Cerebellar nuclear complex (tissue), 1 donor: ENCODE results near the gene FIG4.
"Not testable (repeated sequence)": the region's sequence is repeated elsewhere in the genome, so short reads cannot be mapped to it uniquely, and the experiment has no call there.

Experiments used
- DNase-seq, 2 experiments: peaks; one replicate each; lab custom pipeline; 2025; lab: John Stamatoyannopoulos, UW

Gene FIG4

DNA sequence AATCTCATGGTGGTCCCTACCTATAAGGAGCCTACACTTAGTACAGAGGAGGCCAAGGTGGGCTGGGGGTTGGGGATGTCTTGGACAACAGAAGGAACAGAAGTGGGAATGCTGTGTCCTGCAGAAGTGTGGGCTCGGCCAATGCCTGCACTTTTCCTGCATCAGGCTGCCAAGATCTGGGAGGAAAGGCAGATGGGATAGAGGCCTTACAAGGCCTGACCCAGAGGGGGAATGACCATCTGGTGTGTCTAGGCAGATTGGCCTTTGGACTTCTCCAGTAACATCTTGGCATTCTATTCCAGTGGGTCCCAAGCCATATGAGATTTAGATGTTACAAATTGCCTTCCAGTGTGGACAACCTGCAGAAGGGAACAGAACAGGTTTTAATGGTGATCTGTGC lies 162.3 kb downstream of the FIG4 start:
- DNase-seq, result peak; percentile 55 to 61

DNA sequence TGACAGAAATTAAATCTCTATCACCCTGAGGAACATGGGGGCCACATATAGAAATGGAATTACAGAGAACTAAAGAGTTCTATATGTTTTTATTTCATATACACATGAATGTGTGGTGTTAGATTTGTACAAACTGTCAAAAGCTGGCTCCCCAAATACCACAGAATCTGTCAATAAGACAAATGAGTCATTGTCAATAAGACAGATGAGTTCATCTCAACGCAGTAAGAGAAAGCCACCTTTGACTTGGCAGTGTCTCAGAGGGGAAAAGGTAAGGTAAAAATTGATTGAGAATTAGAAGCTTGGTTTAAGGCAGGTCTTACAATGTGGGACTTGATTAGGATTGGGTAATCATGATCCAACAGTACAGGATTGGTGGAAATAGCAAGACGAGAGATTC lies 162.9 kb downstream of the FIG4 start:
- DNase-seq, result no peak

DNA sequence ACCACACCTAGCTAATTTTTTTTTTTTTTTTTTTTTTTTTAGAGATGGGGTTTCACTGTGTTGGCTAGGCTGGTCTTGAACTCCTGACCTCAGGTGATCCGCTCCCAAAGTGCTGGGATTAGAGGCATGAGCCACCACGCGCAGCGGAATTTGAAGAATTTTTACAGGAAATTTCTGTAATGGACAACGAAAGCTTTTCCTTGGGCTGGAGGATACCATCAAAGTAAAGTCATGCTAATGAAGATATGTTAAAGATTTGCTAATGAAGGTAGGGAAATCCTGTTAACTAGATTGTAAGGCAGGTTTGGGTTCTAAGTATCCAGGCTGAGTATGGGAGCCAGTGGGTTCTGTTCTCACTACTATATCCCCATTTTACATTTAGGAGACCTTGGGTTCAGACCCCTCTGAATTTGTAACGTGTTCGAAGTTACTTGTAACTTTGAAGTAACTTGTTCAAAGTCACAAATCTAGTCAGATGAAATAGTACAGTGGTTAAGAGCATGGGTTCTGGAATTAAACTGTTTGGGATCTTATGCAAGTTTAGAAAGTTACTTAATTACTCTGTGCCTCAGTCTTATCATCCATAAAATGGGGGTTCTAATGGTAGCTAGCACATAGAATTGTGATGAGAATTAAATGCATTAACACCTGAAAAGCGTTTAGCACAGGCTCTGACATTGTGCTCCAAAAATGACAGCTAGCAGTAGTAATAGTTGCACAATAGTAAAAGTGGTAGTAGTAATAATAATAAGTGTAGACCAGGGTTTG lies 163.6 kb downstream of the FIG4 start:
- DNase-seq, result no peak

DNA sequence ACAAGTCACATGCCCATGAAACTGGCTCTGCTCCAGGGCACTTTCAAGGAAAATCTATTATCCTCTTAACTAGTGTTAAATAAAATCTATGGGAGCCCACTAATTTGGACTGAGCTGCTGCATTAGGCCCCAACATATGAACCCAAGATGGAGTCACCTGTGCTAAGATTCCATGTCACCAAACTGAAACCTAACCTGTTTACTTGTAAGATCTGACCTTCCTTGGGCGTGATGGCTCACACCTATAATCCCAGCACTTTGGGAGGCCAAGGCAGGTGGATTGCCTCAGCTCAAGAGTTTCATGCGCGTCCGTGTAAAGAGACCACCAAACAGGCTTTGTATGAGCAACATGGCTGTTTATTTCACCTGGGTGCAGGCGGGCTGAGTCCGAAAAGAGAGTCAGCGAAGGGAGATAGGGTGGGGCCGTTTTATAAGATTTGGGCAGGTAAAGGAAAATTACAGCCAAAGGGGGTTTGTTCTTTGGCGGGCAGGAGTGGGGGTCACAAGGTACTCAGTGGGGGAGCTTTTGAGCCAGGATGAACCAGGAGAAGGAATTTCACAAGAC lies 164.5 kb downstream of the FIG4 start:
- DNase-seq, result not testable (repeated sequence)

DNA sequence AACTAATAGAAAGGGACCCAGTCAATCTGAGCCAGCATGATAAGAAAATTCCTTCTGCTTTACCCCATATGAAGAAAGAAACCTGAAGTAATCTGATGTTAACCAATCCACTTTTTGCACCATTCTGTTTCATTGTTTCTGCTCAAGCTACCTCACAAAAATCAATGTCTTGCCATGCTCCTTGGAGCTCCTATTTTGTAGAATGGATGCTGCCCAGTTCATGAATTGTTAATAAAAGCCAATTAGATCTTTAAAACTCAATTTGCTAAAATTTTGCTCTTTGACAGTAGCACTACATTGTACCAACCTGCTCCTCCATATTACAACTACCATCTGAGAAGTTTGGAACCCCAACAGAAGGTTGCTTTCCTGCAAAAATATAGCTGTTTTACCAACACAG lies 170.8 kb downstream of the FIG4 start:
- DNase-seq, result no peak

DNA sequence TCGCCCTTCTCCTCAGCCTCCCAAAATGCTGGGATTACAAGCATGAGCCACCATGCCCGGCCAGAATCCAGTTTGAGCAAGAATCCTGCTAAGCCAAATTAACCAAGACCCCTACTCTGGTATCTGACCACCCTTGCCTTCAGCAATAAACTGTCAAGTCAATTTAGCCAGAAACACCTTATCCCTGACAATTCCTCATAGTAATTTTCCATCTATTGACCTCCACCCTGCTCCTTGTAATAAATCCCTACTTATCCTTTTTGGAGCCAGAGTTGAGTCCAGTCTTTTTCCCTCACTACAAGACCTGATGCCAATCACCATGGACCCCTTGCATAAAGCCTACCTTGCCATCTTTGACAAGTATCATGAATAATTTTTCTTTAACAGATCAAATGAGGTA lies 173.0 kb downstream of the FIG4 start:
- DNase-seq, result no peak

DNA sequence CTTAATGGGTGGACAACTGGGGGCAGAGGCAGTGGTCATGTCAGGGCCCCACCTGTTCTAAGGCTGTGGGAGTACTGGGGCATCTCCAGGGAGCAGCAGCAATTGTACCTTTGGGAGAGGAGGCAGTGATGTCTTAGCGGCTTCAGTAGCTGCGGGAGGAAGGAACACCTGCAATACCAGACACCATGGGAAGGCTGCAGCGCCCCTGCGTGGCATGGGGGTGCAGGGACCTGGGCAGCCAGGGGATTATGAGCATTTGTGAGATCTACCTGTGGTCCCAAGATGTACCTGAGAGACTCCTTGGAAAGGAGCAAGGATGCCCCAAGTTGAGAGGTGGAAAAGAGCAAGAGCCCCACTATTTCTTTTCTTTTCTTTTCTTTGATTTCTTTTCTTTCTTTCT lies 174.9 kb downstream of the FIG4 start:
- no peak for DNase-seq

DNA sequence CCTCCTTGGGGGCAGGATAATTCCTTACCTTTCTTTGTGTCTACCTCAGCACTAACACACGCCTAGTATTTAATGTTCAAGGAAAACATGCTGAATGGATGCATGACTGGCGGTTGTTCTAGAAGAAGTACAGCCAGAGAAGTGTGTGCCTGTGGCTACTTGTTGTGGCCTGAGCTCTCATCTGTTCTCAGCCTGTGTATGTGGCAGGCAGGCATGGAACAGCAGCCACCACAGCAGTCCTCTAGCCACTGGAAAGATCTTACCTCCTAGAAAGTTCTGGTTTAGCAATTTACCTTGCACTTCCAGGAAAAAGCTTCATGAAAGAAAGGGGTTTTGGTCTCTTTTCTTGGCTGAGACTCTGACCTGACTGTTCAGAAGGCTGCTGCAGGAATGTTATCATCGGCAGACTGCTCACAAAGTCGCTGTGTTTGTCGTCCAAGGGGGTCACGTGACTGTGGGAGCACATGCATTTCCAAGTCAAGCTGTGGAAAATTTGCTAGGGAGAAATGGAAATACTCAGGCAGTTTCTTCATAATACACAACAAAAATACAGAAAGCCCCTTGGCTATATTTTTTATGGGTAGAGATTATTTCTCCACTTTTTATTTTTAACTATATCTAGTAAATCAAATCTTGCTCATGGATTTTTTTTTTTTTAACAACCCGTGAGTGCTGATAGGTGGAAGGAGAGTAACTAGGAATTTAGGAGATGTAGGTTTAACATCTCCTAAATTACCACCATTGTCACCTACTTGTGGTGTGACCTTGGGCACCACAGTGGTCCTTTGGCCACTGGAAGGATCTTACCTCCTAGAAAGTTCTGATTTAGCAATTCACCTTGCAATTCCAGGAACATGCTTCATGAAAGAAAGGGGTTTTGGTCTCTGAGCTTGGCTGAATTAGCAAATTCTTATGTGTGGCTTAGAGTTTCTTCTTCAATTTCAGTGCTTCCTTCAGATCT lies 176.2 kb downstream of the FIG4 start:
- DNase-seq, result peak in 1 of 2 experiments; percentile 22

DNA sequence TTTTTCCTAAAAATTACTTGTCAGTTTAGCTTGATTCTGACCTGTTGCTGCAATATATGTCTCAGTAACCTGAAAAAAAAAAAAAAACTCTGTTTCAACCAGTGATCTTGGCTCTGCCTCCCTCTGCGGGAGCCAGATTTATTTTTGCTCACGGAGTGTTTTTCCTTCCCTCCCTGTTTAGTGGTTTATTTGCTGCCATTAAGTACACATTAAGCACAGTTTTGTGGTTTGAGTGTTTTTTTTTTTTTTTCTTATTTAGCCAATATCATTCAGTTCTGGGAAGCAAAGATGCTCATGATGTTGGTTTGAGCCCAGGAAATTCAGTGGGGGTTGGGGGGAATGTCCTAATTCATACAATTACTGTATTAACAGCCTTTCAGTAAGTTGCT lies 176.9 kb downstream of the FIG4 start:
- peak in 1 of 2 experiments; percentile 4 for DNase-seq

DNA sequence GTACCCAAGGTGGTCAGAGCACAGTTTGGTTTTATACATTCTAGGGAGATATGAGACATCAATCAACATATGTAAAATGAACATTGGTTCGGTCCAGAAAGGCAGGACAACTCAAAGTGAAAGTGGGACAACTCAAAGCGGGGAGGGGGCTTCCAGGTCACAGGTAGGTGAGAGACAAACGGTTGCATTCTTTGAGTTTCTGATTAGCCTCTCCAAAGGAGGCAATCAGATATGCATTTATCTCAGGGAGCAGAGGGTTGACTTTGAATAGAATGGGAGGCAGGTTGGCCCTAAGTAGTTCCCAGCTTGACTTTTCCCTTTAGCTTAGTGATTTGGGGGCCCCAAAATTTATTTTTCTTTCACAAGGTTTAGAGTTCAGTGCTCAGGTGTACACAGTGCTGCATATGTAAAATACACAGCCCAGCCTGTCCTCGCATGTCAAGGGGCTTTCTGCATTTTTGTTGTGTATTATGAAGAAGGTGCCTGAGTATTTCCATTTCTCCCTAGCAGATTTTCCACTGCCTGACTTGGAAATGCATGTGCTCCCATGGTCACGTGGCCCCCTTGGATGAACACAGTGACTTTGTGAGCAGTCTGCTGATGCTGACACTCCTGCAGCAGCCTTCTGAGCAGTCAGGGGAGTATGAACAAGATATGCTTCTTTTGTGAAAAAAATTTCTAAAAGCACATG lies 178.4 kb downstream of the FIG4 start:
- not testable (repeated sequence) for DNase-seq

DNA sequence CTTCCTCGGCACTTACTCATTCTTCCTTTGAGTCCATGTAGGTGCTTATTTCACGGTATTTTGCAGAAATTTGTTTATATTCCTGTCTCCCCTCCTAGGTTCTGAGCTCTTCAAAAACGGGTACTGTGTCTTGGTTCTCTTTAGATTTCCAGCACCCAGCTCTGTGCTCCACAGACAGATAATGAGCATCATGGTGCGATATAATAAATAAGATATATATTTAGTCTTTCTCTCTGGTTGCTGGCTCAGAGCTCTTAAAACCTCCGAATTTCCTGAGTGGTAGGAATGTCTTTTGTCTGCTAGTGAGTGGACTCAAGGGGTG lies 179.0 kb downstream of the FIG4 start:
- no peak for DNase-seq

DNA sequence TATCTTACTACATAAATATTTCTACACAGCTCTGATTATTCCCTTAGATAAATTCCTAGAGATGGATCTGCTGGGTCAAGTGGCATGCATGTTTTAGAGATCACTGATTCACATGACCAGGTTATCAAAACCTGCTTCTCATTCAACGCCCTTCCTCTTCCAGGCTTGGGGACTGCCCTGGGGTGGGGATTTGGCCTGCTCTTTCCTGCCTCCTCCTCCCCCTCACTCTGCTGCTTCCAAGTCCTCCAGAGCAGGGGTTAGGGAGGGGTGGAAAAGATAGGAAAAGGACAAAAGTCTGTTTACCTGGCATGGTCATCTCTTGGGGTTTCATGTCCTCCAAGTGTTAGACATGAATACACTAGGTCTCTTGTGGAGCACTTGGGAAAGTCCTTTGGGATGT lies 181.5 kb downstream of the FIG4 start:
- DNase-seq, result no peak

DNA sequence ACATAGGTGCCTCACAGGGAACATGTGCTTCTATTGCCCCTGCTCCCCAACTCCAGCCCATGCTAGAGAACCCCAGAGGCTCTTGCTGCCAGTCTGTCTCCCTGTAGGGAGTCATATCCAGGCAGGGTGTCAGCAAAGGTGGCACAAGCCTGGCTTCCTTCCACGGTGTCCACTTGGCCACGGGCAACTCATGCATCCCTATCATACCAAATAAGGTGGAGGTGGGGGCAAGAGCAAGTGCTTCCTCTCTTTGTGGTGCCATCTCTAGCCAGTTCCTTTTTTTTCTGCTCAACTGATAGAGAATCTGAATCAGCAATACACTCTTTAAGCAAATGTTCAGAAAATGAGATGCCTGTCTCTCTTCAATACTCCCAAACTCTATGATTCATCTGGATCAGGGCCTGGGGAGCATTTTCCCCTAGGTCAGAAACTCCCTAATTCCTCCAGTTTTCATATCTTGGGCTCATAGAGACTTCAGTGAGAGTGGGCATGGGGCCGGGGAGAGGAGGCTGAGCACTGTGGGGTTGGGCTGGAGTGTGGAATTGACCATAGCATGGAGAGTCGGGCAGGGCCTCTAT lies 182.0 kb downstream of the FIG4 start:
- DNase-seq, result no peak

DNA sequence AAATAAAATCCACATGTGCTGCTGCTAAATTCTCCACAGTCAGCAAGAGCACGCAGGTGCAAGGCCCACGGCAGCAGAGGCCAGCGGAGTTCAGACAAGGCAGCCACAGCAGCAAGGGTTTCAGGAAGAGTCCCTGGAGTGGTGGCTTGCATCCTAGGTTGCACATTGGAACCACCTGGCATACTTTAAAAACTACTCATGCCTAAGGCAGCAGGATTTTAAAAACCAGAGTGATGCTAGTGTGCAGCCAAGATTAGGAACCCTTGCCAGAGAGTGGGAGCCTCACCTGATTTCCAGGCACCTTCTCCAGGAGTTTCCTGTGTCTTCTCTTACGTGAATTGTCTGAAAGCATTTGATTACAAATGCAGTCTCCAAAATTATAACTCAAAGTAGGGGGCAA lies 183.0 kb downstream of the FIG4 start:
- DNase-seq, result no peak

DNA sequence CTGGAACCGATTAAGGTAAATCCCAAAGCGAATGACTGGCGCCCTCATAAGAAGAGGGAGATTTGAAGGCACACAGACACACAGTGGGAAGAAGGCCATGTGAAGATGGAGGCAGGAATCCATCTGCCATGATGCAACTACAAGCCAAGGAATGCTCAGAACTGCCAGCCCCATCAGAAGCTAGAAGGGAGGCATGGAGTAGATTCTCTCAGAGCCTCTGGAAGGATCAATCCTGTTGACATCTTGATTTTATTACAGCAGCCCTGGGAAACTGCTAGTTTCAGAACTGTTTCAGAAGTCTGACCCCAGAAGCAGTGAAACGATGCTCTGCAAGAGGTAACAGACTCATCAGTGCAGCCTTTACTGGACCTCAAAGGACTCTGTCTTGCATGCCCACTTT lies 183.5 kb downstream of the FIG4 start:
- DNase-seq, result no peak
